Neural progenitor cell (in vitro differentiated cells): ENCODE data around the gene KCTD3. TPM values are rescaled to one million over a fixed set of nuclear protein-coding genes. Genes with fewer than 3 reads are reported as not detected.

Experiments used
- DNase-seq: peaks from one replicate; pipeline ENCODE4 v3.0.0-alpha.2; 2016; ENCODE audit warnings: low spot score
- H2AFZ ChIP-seq: fragments of 200-600 bp; sonication (generic); replicated peaks from 2 replicates; pipeline ENCODE4 v1.6.1; 2016; ENCODE audit warnings: antibody characterized with exemption
- H3F3A ChIP-seq: fragments of 200-600 bp; sonication (generic); 2 replicates; pipeline ENCODE4 v1.6.1; 2016; ENCODE audit warnings: antibody characterized with exemption, low read depth
- H3K27ac ChIP-seq: fragments of 200-600 bp; sonication (generic); 2 replicates; pipeline ENCODE4 v1.5.1; 2016; ENCODE audit warnings: mild to moderate bottlenecking
- H3K27me3 ChIP-seq: fragments of 200-600 bp; sonication (generic); 2 replicates; pipeline ENCODE4 v1.6.1; 2016; ENCODE audit warnings: mild to moderate bottlenecking, moderate library complexity
- H3K36me3 ChIP-seq: fragments of 200-600 bp; sonication (generic); 2 replicates; pipeline ENCODE4 v1.5.1; 2016
- H3K4me1 ChIP-seq: fragments of 200-600 bp; sonication (generic); 2 replicates; pipeline ENCODE4 v1.6.1; 2016; ENCODE audit warnings: mixed run types
- H3K4me2 ChIP-seq: fragments of 200-600 bp; sonication (generic); 2 replicates; pipeline ENCODE4 v1.6.1; 2016
- H3K4me3 ChIP-seq: fragments of 200-600 bp; sonication (generic); 2 replicates; pipeline ENCODE4 v1.5.1; 2016
- H3K79me2 ChIP-seq: fragments of 200-600 bp; sonication (generic); 2 replicates; pipeline ENCODE4 v1.6.1; 2016; ENCODE audit warnings: low read depth
- H3K9ac ChIP-seq: fragments of 200-600 bp; sonication (generic); 2 replicates; pipeline ENCODE4 v1.6.1; 2016
- H3K9me3 ChIP-seq: fragments of 200-600 bp; sonication (generic); 2 replicates; pipeline ENCODE4 v1.5.1; 2016; ENCODE audit warnings: low read depth
- H4K20me1 ChIP-seq: fragments of 200-600 bp; sonication (generic); 2 replicates; pipeline ENCODE4 v1.6.1; 2016; ENCODE audit warnings: low read depth
- H3K27ac Mint-ChIP-seq: 3 replicates; pipeline ENCODE4 v1.8.0; 2021; ENCODE audit warnings: mixed read lengths
- H3K27me3 Mint-ChIP-seq: 2 replicates; pipeline ENCODE4 v1.8.0; 2022; ENCODE audit warnings: low read depth, mild to moderate bottlenecking, inconsistent platforms, moderate library complexity, mixed read lengths; ENCODE audit not compliant: insufficient read depth
- H3K36me3 Mint-ChIP-seq: 3 replicates; pipeline ENCODE4 v1.8.0; 2021; ENCODE audit warnings: mixed read lengths
- H3K4me1 Mint-ChIP-seq: 3 replicates; pipeline ENCODE4 v1.8.0; 2021; ENCODE audit warnings: mixed read lengths
- H3K4me3 Mint-ChIP-seq: 3 replicates; pipeline ENCODE4 v1.8.0; 2021; ENCODE audit warnings: mild to moderate bottlenecking, moderate library complexity, mixed read lengths
- H3K9me3 Mint-ChIP-seq: 3 replicates; pipeline ENCODE4 v1.8.0; 2020; ENCODE audit warnings: mixed read lengths
- EZH2 ChIP-seq: fragments of 200-600 bp; sonication (generic); IDR thresholded peaks from 2 replicates; pipeline ENCODE4 v1.6.1; 2017; ENCODE audit warnings: antibody characterized with exemption, mild to moderate bottlenecking, moderate library complexity
- EZH2phosphoT487 ChIP-seq: fragments of 200-600 bp; sonication (generic); IDR thresholded peaks from 2 replicates; pipeline ENCODE4 v1.6.1; 2017; ENCODE audit warnings: antibody characterized with exemption
- total RNA-seq: library from RNA; depleted of rRNA; stranded (reverse); fragments of >200 nt; gene quantifications from 2 replicates; pipeline ENCODE4 v1.2.3, GENCODE V29; 2015; ENCODE audit warnings: low replicate concordance
- TF ChIP-seq, protein P1 (sequence below): fragments of 200-600 bp; sonication (generic); IDR thresholded peaks from 2 replicates; pipeline ENCODE4 v1.5.1; 2017; ENCODE audit warnings: antibody characterized with exemption, mild to moderate bottlenecking

Gene KCTD3
- total RNA-seq, 1 donor from 2014 or later = 70.1 TPM

GRCh38 chr1:215600258-215600792 lies 33.2 kb downstream of the KCTD3 start:
- Mint-ChIP-seq H3K9me3 (no peaks in the 10 kb centered on the region), H3K36me3 (peaks cover 45% of the 10 kb centered on the region), H3K4me1 (peaks cover 13% of the 10 kb centered on the region), H3K27me3 (no peaks in the 10 kb centered on the region), H3K4me3 (no peak overlapping the region), H3K27ac (no peak overlapping the region)
- TF ChIP-seq, protein P1, sequence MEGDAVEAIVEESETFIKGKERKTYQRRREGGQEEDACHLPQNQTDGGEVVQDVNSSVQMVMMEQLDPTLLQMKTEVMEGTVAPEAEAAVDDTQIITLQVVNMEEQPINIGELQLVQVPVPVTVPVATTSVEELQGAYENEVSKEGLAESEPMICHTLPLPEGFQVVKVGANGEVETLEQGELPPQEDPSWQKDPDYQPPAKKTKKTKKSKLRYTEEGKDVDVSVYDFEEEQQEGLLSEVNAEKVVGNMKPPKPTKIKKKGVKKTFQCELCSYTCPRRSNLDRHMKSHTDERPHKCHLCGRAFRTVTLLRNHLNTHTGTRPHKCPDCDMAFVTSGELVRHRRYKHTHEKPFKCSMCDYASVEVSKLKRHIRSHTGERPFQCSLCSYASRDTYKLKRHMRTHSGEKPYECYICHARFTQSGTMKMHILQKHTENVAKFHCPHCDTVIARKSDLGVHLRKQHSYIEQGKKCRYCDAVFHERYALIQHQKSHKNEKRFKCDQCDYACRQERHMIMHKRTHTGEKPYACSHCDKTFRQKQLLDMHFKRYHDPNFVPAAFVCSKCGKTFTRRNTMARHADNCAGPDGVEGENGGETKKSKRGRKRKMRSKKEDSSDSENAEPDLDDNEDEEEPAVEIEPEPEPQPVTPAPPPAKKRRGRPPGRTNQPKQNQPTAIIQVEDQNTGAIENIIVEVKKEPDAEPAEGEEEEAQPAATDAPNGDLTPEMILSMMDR = no peak
- TF ChIP-seq EZH2 (no peak), EZH2phosphoT487 (no peak)
- Histone ChIP-seq H3K36me3 (no peaks in the 10 kb centered on the region), H3K4me3 (no peak overlapping the region), H3K9me3 (no peaks in the 10 kb centered on the region), H3K79me2 (no peaks in the 10 kb centered on the region), H2AFZ (no peak overlapping the region), H3K27ac (no peak overlapping the region), H4K20me1 (peaks cover 4% of the 10 kb centered on the region), H3K9ac (no peak overlapping the region), H3K4me2 (no peak overlapping the region), H3K27me3 (no peaks in the 10 kb centered on the region), H3F3A (peaks cover 14% of the 10 kb centered on the region), H3K4me1 (peaks cover 13% of the 10 kb centered on the region)
- DNase-seq = no peak

DNA sequence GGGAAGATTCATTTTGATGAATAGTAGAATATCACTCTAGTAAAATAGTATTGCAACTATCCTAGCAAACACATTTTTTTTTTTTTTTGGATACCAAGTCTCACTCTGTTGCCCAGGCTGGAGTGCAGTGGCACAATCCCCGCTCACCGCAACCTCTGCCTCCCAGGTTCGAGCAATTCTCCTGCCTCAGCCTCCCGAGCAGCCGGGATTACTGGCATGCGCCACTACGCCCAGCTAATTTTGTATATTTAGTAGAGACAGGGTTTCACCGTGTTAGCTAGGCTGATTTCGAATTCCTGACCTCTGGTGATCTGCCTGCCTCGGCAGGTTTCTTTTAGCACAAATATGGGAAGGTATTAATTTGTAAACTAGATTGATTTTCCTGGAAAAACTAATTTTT lies 33.8 kb downstream of the KCTD3 start:
- no peak overlapping the region for H3K27ac ChIP-seq
- no peaks in the 10 kb centered on the region for H3K9me3 ChIP-seq
- H3K4me2 ChIP-seq = no peak overlapping the region
- Mint-ChIP-seq H3K36me3 (peaks cover 45% of the 10 kb centered on the region), H3K4me1 (peaks cover 13% of the 10 kb centered on the region), H3K27ac (no peak overlapping the region), H3K27me3 (no peaks in the 10 kb centered on the region), H3K4me3 (no peak overlapping the region), H3K9me3 (no peaks in the 10 kb centered on the region)
- H3K79me2 ChIP-seq = no peaks in the 10 kb centered on the region
- H3F3A ChIP-seq = peaks cover 19% of the 10 kb centered on the region
- H3K4me3 ChIP-seq = no peak overlapping the region
- no peaks in the 10 kb centered on the region for H3K27me3 ChIP-seq
- H3K4me1 ChIP-seq = peaks cover 17% of the 10 kb centered on the region
- no peak overlapping the region for H2AFZ ChIP-seq
- no peaks in the 10 kb centered on the region for H3K36me3 ChIP-seq
- no peak for DNase-seq
- no peak for TF ChIP-seq EZH2phosphoT487
- TF ChIP-seq, protein P1 = no peak
- TF ChIP-seq EZH2 = no peak
- no peak overlapping the region for H3K9ac ChIP-seq
- peaks cover 10% of the 10 kb centered on the region for H4K20me1 ChIP-seq

DNA sequence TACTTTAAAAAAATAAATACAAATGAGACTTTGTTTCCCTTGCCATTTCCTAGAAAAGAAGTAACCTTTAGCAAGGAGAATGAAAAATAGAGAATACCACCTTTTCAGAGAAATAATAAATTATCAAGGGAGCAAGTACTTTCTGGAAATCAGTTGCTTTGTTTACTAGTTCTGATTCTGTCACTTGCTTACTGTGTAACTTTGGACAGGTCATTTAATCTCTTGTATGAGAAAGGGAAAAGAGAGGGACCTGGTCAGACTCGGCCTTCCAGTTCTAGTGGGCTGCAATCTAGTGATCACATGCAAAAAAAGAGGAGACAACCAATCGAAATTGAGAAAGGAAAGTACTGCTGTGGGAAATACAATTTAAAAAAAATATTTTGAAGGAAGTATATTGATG lies 34.2 kb downstream of the KCTD3 start:
- Histone ChIP-seq H3K36me3 (no peaks in the 10 kb centered on the region), H2AFZ (no peak overlapping the region), H3K79me2 (no peaks in the 10 kb centered on the region), H3K4me3 (no peak overlapping the region), H3K9ac (no peak overlapping the region), H3K4me1 (peaks cover 21% of the 10 kb centered on the region), H4K20me1 (peaks cover 11% of the 10 kb centered on the region), H3F3A (peaks cover 19% of the 10 kb centered on the region), H3K4me2 (no peak overlapping the region), H3K27me3 (no peaks in the 10 kb centered on the region), H3K9me3 (no peaks in the 10 kb centered on the region), H3K27ac (no peak overlapping the region)
- Mint-ChIP-seq H3K36me3 (peaks cover 41% of the 10 kb centered on the region), H3K27ac (no peak overlapping the region), H3K4me3 (no peak overlapping the region), H3K9me3 (no peaks in the 10 kb centered on the region), H3K4me1 (peaks cover 13% of the 10 kb centered on the region), H3K27me3 (no peaks in the 10 kb centered on the region)
- TF ChIP-seq EZH2phosphoT487 (no peak), EZH2 (no peak)
- no peak for DNase-seq

DNA sequence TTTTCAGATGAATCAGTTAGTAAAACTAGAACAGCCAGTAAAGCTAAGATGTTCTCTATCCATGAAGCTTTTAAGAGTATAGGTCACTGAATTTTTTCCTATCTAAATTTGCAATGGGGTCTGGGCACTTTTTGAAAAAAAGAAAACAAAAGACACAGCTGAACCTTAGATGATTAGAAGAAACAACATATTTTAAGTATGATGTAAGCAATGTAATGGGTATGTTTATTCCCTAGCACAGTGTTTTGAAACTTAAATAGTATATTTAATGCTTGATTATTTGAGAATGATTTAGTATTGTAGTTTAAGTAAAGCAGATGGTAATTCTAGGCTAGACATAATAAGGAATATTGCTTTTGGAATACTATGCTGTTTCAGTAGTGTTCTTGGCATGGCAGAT lies 36.2 kb downstream of the KCTD3 start:
- Mint-ChIP-seq H3K4me3 (no peak overlapping the region), H3K27ac (no peak overlapping the region), H3K36me3 (peaks cover 26% of the 10 kb centered on the region), H3K27me3 (no peaks in the 10 kb centered on the region), H3K9me3 (no peaks in the 10 kb centered on the region), H3K4me1 (peaks cover 13% of the 10 kb centered on the region)
- H3K4me3 ChIP-seq = no peak overlapping the region
- H3F3A ChIP-seq = peaks cover 19% of the 10 kb centered on the region
- H3K27me3 ChIP-seq = no peaks in the 10 kb centered on the region
- H3K36me3 ChIP-seq = peaks cover 7% of the 10 kb centered on the region
- H4K20me1 ChIP-seq = peaks cover 11% of the 10 kb centered on the region
- no peak overlapping the region for H3K9ac ChIP-seq
- H3K4me1 ChIP-seq = peaks cover 21% of the 10 kb centered on the region
- H3K79me2 ChIP-seq = no peaks in the 10 kb centered on the region
- TF ChIP-seq EZH2 (no peak), EZH2phosphoT487 (no peak)
- TF ChIP-seq, protein P1 = no peak
- no peak overlapping the region for H3K4me2 ChIP-seq
- H3K27ac ChIP-seq = no peak overlapping the region
- H3K9me3 ChIP-seq = no peaks in the 10 kb centered on the region
- no peak for DNase-seq
- no peak overlapping the region for H2AFZ ChIP-seq
